Loucy (cell line): ENCODE measurements around the gene CD19.
"Not testable (repeated sequence)": the region's sequence is repeated elsewhere in the genome, so short reads cannot be mapped to it uniquely, and the experiment has no call there.

ENCODE experiments used
- H2AFZ ChIP-seq: fragments of 200-600 bp; sonication (generic); 2 replicates; pipeline ENCODE4 v1.6.0; 2016; ENCODE audit warnings: antibody characterized with exemption, mild to moderate bottlenecking, low read length, moderate library complexity
- H3F3A ChIP-seq: fragments of 200-600 bp; 2 replicates; pipeline ENCODE4 v1.6.0; 2016; ENCODE audit warnings: antibody characterized with exemption, low read depth, mild to moderate bottlenecking
- H3K27me3 ChIP-seq: fragments of 200-600 bp; sonication (generic); 2 replicates; pipeline ENCODE4 v1.6.1; 2014; ENCODE audit warnings: low read length, mild to moderate bottlenecking; ENCODE audit not compliant: insufficient read depth, poor library complexity, severe bottlenecking
- H3K36me3 ChIP-seq: fragments of 200-600 bp; sonication (generic); 2 replicates; pipeline ENCODE4 v1.6.1; 2016; ENCODE audit warnings: low read length; ENCODE audit not compliant: insufficient read depth
- H3K4me1 ChIP-seq: fragments of 200-600 bp; sonication (generic); 2 replicates; pipeline ENCODE4 v1.5.1; 2014; ENCODE audit warnings: low read length, mild to moderate bottlenecking; ENCODE audit not compliant: insufficient read depth, poor library complexity, severe bottlenecking
- H3K4me2 ChIP-seq: fragments of 200-600 bp; sonication (generic); 2 replicates; pipeline ENCODE4 v1.6.0; 2014; ENCODE audit warnings: antibody characterized with exemption, low read length, low read depth, mild to moderate bottlenecking; ENCODE audit not compliant: poor library complexity, severe bottlenecking
- H3K4me3 ChIP-seq: fragments of 200-600 bp; sonication (generic); 2 replicates; pipeline ENCODE4 v1.5.1; 2014; ENCODE audit warnings: low read length, mild to moderate bottlenecking, mixed read lengths; ENCODE audit not compliant: poor library complexity, severe bottlenecking
- H3K79me2 ChIP-seq: fragments of 200-600 bp; sonication (generic); 2 replicates; pipeline ENCODE4 v1.6.1; 2014; ENCODE audit warnings: low read length; ENCODE audit not compliant: insufficient read depth
- H3K9ac ChIP-seq: fragments of 200-600 bp; sonication (generic); 2 replicates; pipeline ENCODE4 v1.6.0; 2014; ENCODE audit warnings: mild to moderate bottlenecking, low read depth, low read length, moderate library complexity; ENCODE audit not compliant: poor library complexity, severe bottlenecking
- H3K9me2 ChIP-seq: fragments of 200-600 bp; sonication (generic); replicated peaks from 2 replicates; pipeline ENCODE4 v1.6.1; 2016; ENCODE audit warnings: low read depth, low read length, mixed read lengths
- H3K9me3 ChIP-seq: fragments of 200-600 bp; sonication (generic); 2 replicates; pipeline ENCODE4 v1.6.1; 2014; ENCODE audit warnings: mild to moderate bottlenecking, antibody characterized with exemption, low read length, low read depth; ENCODE audit not compliant: insufficient read depth
- H4K20me1 ChIP-seq: fragments of 200-600 bp; sonication (generic); 2 replicates; pipeline ENCODE4 v1.6.0; 2014; ENCODE audit warnings: antibody characterized with exemption, low read length, mild to moderate bottlenecking; ENCODE audit not compliant: insufficient read depth, poor library complexity, severe bottlenecking
- CTCF ChIP-seq: fragments of 200-600 bp; sonication (generic); conservative IDR thresholded peaks from 2 replicates; pipeline ENCODE4 v1.5.1; 2014; ENCODE audit warnings: mild to moderate bottlenecking, antibody characterized with exemption, low read length
- EZH2phosphoT487 ChIP-seq: fragments of 200-600 bp; IDR thresholded peaks from 2 replicates; pipeline ENCODE4 v1.6.1; 2018; ENCODE audit warnings: antibody characterized with exemption, mild to moderate bottlenecking, moderate library complexity, borderline replicate concordance

Gene CD19

GRCh38 chr16:28975158-28975599, 43.4 kb downstream of the CD19 start:
- H3K36me3 ChIP-seq, result no peaks in the 10 kb centered on the region
- no peaks in the 10 kb centered on the region for H3K9me3 ChIP-seq
- H2AFZ ChIP-seq, result peak overlapping the region; percentile 72; the same call in 1 of the 2 replicates

GRCh38 chr16:28977703-28978662, 46.2 kb downstream of the CD19 start:
- Histone ChIP-seq H4K20me1 (no peaks in the 10 kb centered on the region), H3K4me3 (no peak overlapping the region), H3K9me3 (no peaks in the 10 kb centered on the region), H3K4me1 (peaks cover 7% of the 10 kb centered on the region), H3F3A (no peaks in the 10 kb centered on the region), H2AFZ (no peak overlapping the region), H3K79me2 (peaks cover 5% of the 10 kb centered on the region; the same call in 1 of the 2 replicates), H3K9me2 (no peaks in the 10 kb centered on the region), H3K36me3 (no peaks in the 10 kb centered on the region; the same call in 1 of the 2 replicates), H3K9ac (no peak overlapping the region), H3K27me3 (no peaks in the 10 kb centered on the region), H3K4me2 (no peak overlapping the region)
- no peak for TF ChIP-seq EZH2phosphoT487
- peak; percentile 64 for TF ChIP-seq CTCF

More at GRCh38 chr16:28975158-28975599, 43.4 kb downstream of the CD19 start:
- no peaks in the 10 kb centered on the region for H3K9me2 ChIP-seq
- peak overlapping the region; percentile 76 for H3K4me3 ChIP-seq
- peak overlapping the region; percentile 77 for H3K9ac ChIP-seq
- H3F3A ChIP-seq, result no peaks in the 10 kb centered on the region
- no peaks in the 10 kb centered on the region for H4K20me1 ChIP-seq
- no peaks in the 10 kb centered on the region for H3K27me3 ChIP-seq
- TF ChIP-seq EZH2phosphoT487 (no peak), CTCF (no peak)
- H3K79me2 ChIP-seq, result peaks cover 5% of the 10 kb centered on the region; the same call in 1 of the 2 replicates
- peak overlapping the region; percentile 83 for H3K4me2 ChIP-seq
- H3K4me1 ChIP-seq, result peaks cover 7% of the 10 kb centered on the region

- not testable (repeated sequence) for H2AFZ ChIP-seq, H3K4me2 ChIP-seq, H3K36me3 ChIP-seq, H3K27me3 ChIP-seq, H3K79me2 ChIP-seq, H3F3A ChIP-seq, H3K9me2 ChIP-seq, H3K9ac ChIP-seq, H4K20me1 ChIP-seq, H3K4me3 ChIP-seq, H3K9me3 ChIP-seq
- peaks cover 22% of the 10 kb centered on the region for H3K4me1 ChIP-seq
- peak; percentile 14; the same call in 1 of the 2 replicates for TF ChIP-seq CTCF
Observed at GRCh38 chr16:28980330-28980729, 48.6 kb downstream of the CD19 start.
